ENCODE results near the gene TEKT1.

TEKT1 gene

GRCh38 chr17:6812295-6812694, 19.2 kb downstream of the TEKT1 start:
- TF ChIP-seq, protein P1, sequence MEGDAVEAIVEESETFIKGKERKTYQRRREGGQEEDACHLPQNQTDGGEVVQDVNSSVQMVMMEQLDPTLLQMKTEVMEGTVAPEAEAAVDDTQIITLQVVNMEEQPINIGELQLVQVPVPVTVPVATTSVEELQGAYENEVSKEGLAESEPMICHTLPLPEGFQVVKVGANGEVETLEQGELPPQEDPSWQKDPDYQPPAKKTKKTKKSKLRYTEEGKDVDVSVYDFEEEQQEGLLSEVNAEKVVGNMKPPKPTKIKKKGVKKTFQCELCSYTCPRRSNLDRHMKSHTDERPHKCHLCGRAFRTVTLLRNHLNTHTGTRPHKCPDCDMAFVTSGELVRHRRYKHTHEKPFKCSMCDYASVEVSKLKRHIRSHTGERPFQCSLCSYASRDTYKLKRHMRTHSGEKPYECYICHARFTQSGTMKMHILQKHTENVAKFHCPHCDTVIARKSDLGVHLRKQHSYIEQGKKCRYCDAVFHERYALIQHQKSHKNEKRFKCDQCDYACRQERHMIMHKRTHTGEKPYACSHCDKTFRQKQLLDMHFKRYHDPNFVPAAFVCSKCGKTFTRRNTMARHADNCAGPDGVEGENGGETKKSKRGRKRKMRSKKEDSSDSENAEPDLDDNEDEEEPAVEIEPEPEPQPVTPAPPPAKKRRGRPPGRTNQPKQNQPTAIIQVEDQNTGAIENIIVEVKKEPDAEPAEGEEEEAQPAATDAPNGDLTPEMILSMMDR (IDR thresholded peaks at IDR 0.05; ENCODE audit: low read depth, low read length), result no peak
- no peak for DNase-seq (ENCODE audit: low read depth, low spot score)
- in situ Hi-C loops (cut with HindIII; ENCODE audit: low sequenced_read_pairs), result no loop called here
- no peak overlapping the region for H3K4me3 ChIP-seq (ENCODE audit: low read depth, low read length)

- DNase-seq (ENCODE audit: low read depth, low spot score), result no peak
- in situ Hi-C loops (cut with HindIII; ENCODE audit: low sequenced_read_pairs), result no loop called here
- TF ChIP-seq, protein P1 (IDR thresholded peaks at IDR 0.05; ENCODE audit: low read depth, low read length), result no peak
- H3K4me3 ChIP-seq (ENCODE audit: low read depth, low read length), result no peak overlapping the region
Measured at GRCh38 chr17:6811510-6811909, 20.0 kb downstream of the TEKT1 start.

GRCh38 chr17:6800422-6801027, 31.0 kb downstream of the TEKT1 start:
- in situ Hi-C loops (cut with HindIII; ENCODE audit: low sequenced_read_pairs), result no loop called here
- H3K4me3 ChIP-seq (ENCODE audit: low read depth, low read length), result no peak overlapping the region
- no peak for DNase-seq (ENCODE audit: low read depth, low spot score)
- TF ChIP-seq, protein P1 (IDR thresholded peaks at IDR 0.05; ENCODE audit: low read depth, low read length), result no peak

DNA sequence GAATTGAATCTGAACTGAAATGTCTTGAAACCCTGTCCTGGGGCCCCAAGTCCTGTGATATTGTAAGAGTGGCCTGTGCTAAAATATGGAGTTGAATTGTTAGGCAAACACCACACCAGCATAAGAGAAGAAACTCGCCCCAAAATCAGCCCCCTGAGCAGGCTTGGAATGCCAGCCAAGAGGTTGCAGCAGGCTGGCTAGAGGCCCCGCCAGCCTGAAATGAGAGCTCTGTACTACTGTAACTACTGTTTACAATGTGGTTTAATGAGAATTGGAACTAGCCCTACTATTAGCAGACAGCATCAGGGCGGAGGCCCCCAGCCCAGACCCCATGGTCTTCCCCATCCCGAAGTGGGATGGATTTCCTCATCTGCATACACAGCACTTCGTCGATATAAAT, 31.8 kb downstream of the TEKT1 start:
- DNase-seq (ENCODE audit: low read depth, low spot score), result no peak
- in situ Hi-C loops (cut with HindIII; ENCODE audit: low sequenced_read_pairs), result no loop called here
- H3K4me3 ChIP-seq (ENCODE audit: low read depth, low read length), result no peak overlapping the region
- TF ChIP-seq, protein P1 (IDR thresholded peaks at IDR 0.05; ENCODE audit: low read depth, low read length), result no peak

- no peak for DNase-seq (ENCODE audit: low read depth, low spot score)
- no peak overlapping the region for H3K4me3 ChIP-seq (ENCODE audit: low read depth, low read length)
- TF ChIP-seq, protein P1 (IDR thresholded peaks at IDR 0.05; ENCODE audit: low read depth, low read length), result no peak
- in situ Hi-C loops (cut with HindIII; ENCODE audit: low sequenced_read_pairs), result no loop called here
Measured at GRCh38 chr17:6797718-6798351, 33.7 kb downstream of the TEKT1 start.

DNA sequence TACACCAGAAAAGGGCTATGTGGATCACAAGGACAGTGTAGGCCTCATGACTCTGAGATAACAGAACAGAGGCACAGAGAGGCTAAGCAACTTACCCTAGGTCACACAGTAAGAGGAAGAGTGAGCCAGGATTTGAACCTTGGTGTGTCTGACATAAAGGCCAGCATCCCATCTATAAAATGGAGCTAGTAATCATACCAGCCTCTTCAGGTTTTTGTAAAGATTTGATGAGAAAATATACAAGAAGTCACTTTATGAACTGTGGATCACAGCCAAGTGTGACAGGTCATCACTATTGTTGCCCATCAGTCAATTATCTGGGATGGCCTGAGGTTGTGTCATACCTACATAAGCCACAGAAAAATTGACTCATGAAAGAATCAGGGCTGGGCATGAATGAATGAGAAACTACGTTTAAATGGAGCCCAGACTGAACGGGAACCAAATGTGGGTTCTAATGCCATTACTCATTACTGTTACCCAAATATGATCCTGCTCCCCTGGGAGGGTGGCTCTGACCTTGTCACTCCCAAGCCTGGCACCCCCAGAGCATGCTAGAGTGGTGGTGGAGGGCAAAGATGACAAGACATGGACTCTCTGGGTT, 34.5 kb downstream of the TEKT1 start:
- no peak for DNase-seq (ENCODE audit: low read depth, low spot score)
- no peak overlapping the region for H3K4me3 ChIP-seq (ENCODE audit: low read depth, low read length)
- in situ Hi-C loops (cut with HindIII; ENCODE audit: low sequenced_read_pairs), result no loop called here
- TF ChIP-seq, protein P1 (IDR thresholded peaks at IDR 0.05; ENCODE audit: low read depth, low read length), result no peak

All from astrocyte of the spinal cord (primary cell).